Adrenal gland (tissue), 12 donors: ENCODE results near the gene RPLP2. TPM values are rescaled to one million over a fixed set of nuclear protein-coding genes. Genes with fewer than 3 reads are reported as not detected.

Experiments
- DNase-seq, 7 donors: peaks; one replicate each; pipeline ENCODE4 v3.0.0-alpha.2; 2019 to 2020
- H3K27ac ChIP-seq, 5 donors: fragments of 200-600 bp; sonication (generic) in 4 of 5; 1 replicate in 3 of 5; 2 replicates in 2 of 5; pipeline versions ENCODE4 v1.5.1 to v1.8.0; 2016 to 2020; ENCODE audit warnings: mild to moderate bottlenecking in 1 of 5
- H3K27me3 ChIP-seq: fragments of 200-600 bp; 2 replicates; pipeline ENCODE4 v1.8.0; 2021
- H3K36me3 ChIP-seq, 2 donors: fragments of 200-600 bp; replicated peaks in 1 of 2; 1 replicate in 1 of 2; 2 replicates in 1 of 2; pipeline versions ENCODE4 v1.5.1 to v1.8.0; 2018 to 2022
- H3K4me1 ChIP-seq, 2 donors: fragments of 200-600 bp; replicated peaks in 1 of 2; 1 replicate in 1 of 2; 2 replicates in 1 of 2; pipeline versions ENCODE4 v1.5.1 to v1.8.0; 2018 to 2021
- H3K4me3 ChIP-seq, 4 donors: fragments of 200-600 bp; sonication (generic) in 3 of 4; one replicate each; pipeline ENCODE4 v1.5.1; 2016 to 2018
- H3K9me3 ChIP-seq, 3 donors: fragments of 200-600 bp; sonication (generic) in 1 of 3; replicated peaks in 1 of 3; 1 replicate in 2 of 3; 2 replicates in 1 of 3; pipeline versions ENCODE4 v1.5.1 to v1.8.0; 2016 to 2021
- POLR2A ChIP-seq, 2 donors: fragments of 450-650 bp; IDR thresholded peaks; one replicate each; pipeline ENCODE4 v1.6.1; 2017; ENCODE audit warnings: antibody characterized with exemption in 2 of 2, mild to moderate bottlenecking in 2 of 2, moderate library complexity in 1 of 2
- WGBS, 4 donors: extraction: QIAGEN DNeasy Blood & Tissue Kit in 2 of 4; methylation state at CpG; one replicate each; pipeline versions ENCODE4 v1.1.5 to v1.1.7; 2013 to 2017; 5-methylcytosine and 5-hydroxymethylcytosine counted together
- intact Hi-C, 2 donors: fragments of 100-400 bp; cut with DNase I; formaldehyde crosslinking; loops; one replicate each; pipeline versions ENCODE4 v1.14.1 to v1.15.0; 2022 to 2023
- polyA plus RNA-seq, 3 donors: library from polyadenylated mRNA; stranded (reverse); fragments of 200-250 nt in 2 of 3; fragments of 350-450 nt in 1 of 3; fragmentation: Illumina TruSeq in 1 of 3; extraction: RNeasy Lipid Tissue Mini Kit (QIAGEN cat#74804) in 1 of 3; gene quantifications; one replicate each; pipeline ENCODE4 v1.2.3, GENCODE V29; 2013 to 2014
- total RNA-seq, 9 donors: library from RNA; depleted of rRNA in 4 of 9; stranded (reverse); fragments of >200 nt in 4 of 9; fragments of 120-200 nt in 1 of 9; fragmentation: NEBNext Ultra II Directional in 1 of 9; extraction: Animal tissue kit (Norgen Biotek cat#: 25700) in 1 of 9; gene quantifications; one replicate each; pipeline versions ENCODE4 v1.1.0 to v1.2.4, GENCODE V29; 2013 to 2023
- TF ChIP-seq, protein P1 (sequence below), 6 experiments: fragments of 450-650 bp in 4 of 6; fragments of 200-600 bp in 2 of 6; sonication (generic) in 1 of 6; IDR thresholded peaks; 1 replicate in 5 of 6; 2 replicates in 1 of 6; pipeline versions ENCODE4 v1.5.1 to v1.8.0; 2016 to 2021; ENCODE audit warnings: antibody characterized with exemption in 6 of 6, mild to moderate bottlenecking in 2 of 6, moderate library complexity in 1 of 6
- donor health status: healthy with polysubstance abuse.
- donor health status: Bipolar disorder and iron deficiency.
- donor health status: DM: yes; HTN: yes; CAD: no.
- donor health status: DM: no; HTN: no; CAD: no.
- donor health status: DM: no; HTN: no; CAD: no.
- donor health status: DM: yes; HTN: yes; CAD: no.

The RPLP2 gene
- total and polyA plus RNA-seq, 12 donors, result 190 to 2,473 (median 1,248) TPM

- intact Hi-C loops, result no loop called here
- Histone ChIP-seq H3K9me3 (no peaks in the 10 kb centered on the region), H3K27ac (peak within 1 kb of the TSS in 4 of 5 donors; percentile 16 to 89 (median 75)), H3K4me1 (peaks cover 36 to 38% of the 10 kb centered on the region in 2 donors), H3K4me3 (peak within 1 kb of the TSS; percentile 61 to 94 (median 69)), H3K36me3 (peaks cover 0 to 6% of the 10 kb centered on the region in 2 donors), H3K27me3 (no peaks in the 10 kb centered on the region)
- TF ChIP-seq, protein P1, sequence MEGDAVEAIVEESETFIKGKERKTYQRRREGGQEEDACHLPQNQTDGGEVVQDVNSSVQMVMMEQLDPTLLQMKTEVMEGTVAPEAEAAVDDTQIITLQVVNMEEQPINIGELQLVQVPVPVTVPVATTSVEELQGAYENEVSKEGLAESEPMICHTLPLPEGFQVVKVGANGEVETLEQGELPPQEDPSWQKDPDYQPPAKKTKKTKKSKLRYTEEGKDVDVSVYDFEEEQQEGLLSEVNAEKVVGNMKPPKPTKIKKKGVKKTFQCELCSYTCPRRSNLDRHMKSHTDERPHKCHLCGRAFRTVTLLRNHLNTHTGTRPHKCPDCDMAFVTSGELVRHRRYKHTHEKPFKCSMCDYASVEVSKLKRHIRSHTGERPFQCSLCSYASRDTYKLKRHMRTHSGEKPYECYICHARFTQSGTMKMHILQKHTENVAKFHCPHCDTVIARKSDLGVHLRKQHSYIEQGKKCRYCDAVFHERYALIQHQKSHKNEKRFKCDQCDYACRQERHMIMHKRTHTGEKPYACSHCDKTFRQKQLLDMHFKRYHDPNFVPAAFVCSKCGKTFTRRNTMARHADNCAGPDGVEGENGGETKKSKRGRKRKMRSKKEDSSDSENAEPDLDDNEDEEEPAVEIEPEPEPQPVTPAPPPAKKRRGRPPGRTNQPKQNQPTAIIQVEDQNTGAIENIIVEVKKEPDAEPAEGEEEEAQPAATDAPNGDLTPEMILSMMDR (IDR thresholded peaks at IDR 0.05), result no peak
- peak; percentile 77 to 86 for TF ChIP-seq POLR2A (IDR thresholded peaks at IDR 0.05)
- 1 to 8% (median 2%) methylated on average over 12 to 110 of the region's 110 CpGs for WGBS, 4 donors
- DNase-seq, result peak; percentile 88 to 94 (median 93)
Observed at GRCh38 chr11:777288-778255, 32.2 kb upstream of the RPLP2 start, which contains the start of gene GATD1. Gene GATD1, minus strand, starts transcription at chr11:777487. Its CDS starts 25 bp downstream, at chr11:777462.

DNA sequence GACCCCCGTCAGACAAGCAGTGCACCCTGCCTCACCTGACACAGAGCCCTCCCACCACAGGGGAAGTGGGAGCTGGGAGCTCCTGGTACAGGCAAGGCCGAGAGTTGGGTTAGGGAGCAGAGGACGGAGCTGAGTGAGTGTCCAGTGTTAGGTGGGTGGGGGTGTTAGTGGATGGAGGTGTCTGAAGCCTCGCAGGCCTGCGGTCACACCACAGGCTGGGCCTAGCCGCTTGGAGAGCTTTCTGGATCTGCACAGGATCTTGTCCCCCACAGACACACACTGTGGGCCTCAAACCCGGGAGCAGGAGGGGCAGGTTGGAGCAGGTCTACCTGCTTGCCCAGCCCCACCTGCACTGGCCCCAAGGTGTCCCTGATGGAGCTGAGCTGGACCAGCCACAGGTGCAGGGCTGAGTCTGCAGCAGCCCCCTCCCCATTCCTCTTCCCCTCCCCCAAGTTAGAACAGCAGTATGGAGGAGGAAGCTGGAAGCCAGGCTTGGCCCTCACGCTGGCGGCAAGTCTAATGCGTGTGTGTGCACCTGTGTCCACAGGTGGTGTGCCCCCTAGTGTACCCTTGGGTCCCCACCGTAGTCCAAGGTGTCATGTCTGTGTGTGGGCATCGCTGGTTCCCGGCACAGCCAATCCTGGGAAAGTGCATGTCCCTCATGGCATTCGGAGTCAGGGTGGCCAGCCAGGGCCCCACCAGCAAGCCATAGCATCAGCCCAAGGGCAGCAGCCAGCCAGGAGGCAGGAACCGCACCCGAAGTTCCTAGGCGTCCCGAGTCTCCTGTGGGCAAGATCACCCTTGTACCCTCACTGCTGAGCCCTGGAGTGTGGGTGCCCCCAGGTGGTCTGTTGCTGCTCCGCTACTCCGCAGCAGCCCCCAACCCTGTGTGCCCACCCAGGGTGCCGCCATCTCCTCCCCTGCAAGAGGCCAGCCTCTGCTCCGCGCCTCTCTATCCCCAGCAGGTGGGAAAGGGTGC is 30.5 kb upstream of the RPLP2 start:
- H3K9me3 ChIP-seq, result no peaks in the 10 kb centered on the region
- no peak overlapping the region for H3K4me3 ChIP-seq
- H3K27me3 ChIP-seq, result no peaks in the 10 kb centered on the region
- TF ChIP-seq, protein P1 (IDR thresholded peaks at IDR 0.05), result no peak
- no peak for TF ChIP-seq POLR2A (IDR thresholded peaks at IDR 0.05)
- H3K36me3 ChIP-seq, result no peaks in the 10 kb centered on the region
- H3K4me1 ChIP-seq, result peaks cover 28 to 38% of the 10 kb centered on the region in 2 donors
- H3K27ac ChIP-seq, result no peak overlapping the region
- intact Hi-C loops, result no loop called here
- peak in 2 of 7 donors; percentile 10 to 16 for DNase-seq
- 94 to 96% (median 94%) methylated on average over 8 to 23 of the region's 23 CpGs for WGBS, 4 donors

GRCh38 chr11:779955-780532 is 29.7 kb upstream of the RPLP2 start:
- peaks cover 25 to 34% of the 10 kb centered on the region in 2 donors for H3K4me1 ChIP-seq
- TF ChIP-seq, protein P1 (IDR thresholded peaks at IDR 0.05), result no peak
- no peak for TF ChIP-seq POLR2A (IDR thresholded peaks at IDR 0.05)
- no peak overlapping the region for H3K27ac ChIP-seq
- no peak for DNase-seq
- WGBS, 4 donors, result 89 to 97% (median 93%) methylated on average over 11 to 16 of the region's 16 CpGs
- no peak overlapping the region for H3K4me3 ChIP-seq
- H3K27me3 ChIP-seq, result no peaks in the 10 kb centered on the region
- intact Hi-C loops, result no loop called here
- no peaks in the 10 kb centered on the region for H3K9me3 ChIP-seq
- no peaks in the 10 kb centered on the region for H3K36me3 ChIP-seq
